SH-SY5Y (cell line): ENCODE data around the gene AKIRIN2.

ENCODE experiments used
- GATA2 ChIP-seq: IDR thresholded peaks from 2 replicates; pipeline ENCODE4 v1.6.1; 2011; ENCODE audit warnings: mild to moderate bottlenecking, low read depth, low read length
- GATA3 ChIP-seq: IDR thresholded peaks from 2 replicates; pipeline ENCODE4 v1.6.1; 2011; ENCODE audit warnings: low read depth, mild to moderate bottlenecking, low read length, moderate library complexity

Gene AKIRIN2

GRCh38 chr6:87654875-87655454 is 47.1 kb downstream of the AKIRIN2 start:
- TF ChIP-seq GATA3 (no peak), GATA2 (no peak)

- TF ChIP-seq GATA3, result no peak
- TF ChIP-seq GATA2, result no peak
These were observed 47.9 kb downstream of the AKIRIN2 start for GRCh38 chr6:87654122-87654521.

- TF ChIP-seq GATA3, result no peak
- no peak for TF ChIP-seq GATA2
These were observed 48.7 kb downstream of the AKIRIN2 start for GRCh38 chr6:87653074-87653962.

DNA sequence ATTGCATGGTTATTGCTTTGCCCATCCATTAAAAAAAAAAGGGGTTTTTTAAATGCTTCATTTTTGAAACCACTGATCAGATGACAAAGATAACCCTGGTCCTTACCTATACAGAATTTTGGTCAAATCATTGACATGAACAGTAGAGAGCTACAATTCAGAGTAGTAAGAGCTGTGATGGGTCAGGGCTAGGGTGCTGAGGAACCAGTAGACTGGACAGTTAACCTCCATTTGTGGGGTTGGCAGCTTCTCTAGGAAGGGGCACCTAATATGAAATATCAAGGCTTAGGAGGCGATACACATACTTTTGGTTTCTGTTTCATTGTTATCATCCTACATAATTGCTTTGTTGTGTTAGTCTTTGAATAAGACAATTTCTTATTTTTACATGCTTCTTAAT is 57.0 kb downstream of the AKIRIN2 start:
- no peak for TF ChIP-seq GATA3
- TF ChIP-seq GATA2, result no peak

GRCh38 chr6:87641065-87641692 is 60.9 kb downstream of the AKIRIN2 start:
- no peak for TF ChIP-seq GATA3
- no peak for TF ChIP-seq GATA2

DNA sequence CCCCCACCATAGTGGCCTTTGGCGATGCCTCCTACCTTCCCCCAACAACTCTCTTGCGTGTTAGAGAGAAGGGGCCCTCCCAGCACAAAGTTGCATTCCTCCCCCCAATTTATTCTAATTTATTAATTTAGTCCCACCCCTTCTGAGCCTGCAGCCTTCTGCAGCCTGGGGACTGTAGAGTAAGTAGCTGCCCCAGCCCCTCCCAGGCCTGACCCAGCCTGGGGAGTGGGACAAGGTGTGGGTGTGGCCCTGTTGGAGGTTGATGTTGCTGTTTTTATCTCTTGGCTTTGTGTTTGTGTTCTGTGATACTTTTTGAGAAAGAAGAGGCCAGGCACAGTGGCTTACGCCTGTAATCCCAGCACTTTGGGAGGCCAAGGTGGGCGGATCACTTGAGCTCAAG is 62.7 kb downstream of the AKIRIN2 start:
- TF ChIP-seq GATA3, result no peak

DNA sequence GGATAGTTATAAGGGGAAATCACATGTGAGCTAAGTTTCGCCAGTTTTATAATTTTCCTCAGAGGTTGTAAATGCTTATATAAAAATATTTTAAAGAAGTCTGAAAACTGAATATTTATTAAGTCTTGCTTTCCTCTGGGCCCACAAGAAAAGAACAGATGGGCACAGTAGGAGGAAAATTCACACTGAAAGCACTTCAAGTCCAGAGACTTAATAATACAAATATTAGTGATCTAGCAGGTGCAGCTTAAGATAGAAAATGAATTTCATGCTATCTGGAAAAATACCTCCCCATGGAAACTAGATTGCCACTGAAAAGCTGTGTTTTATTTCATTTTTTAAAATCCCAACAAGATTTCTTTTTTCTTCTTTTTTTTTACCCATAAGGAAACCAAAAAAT is 64.9 kb downstream of the AKIRIN2 start:
- no peak for TF ChIP-seq GATA2
- no peak for TF ChIP-seq GATA3

GRCh38 chr6:87636315-87636714 is 65.7 kb downstream of the AKIRIN2 start:
- TF ChIP-seq GATA2 (no peak), GATA3 (no peak)

DNA sequence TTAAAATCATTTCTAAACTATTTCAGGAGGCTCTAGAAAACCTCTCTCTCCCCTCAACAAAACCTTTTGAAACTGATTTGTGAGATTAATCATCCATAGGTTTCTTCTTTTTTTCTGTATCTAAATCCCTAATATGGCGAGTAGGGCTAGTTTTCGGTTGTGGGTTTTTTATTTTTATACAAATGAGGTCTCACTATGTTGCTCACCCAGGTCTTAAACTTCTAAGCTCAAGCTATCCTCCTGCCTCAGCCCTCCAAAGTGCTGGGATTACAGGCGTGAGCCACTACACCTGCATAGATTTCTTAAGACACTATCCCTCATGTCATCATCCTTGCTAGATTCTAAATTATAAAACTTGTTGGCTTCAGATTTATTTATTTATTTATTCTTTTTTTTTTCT is 68.2 kb downstream of the AKIRIN2 start:
- TF ChIP-seq GATA2 (no peak), GATA3 (no peak)

GRCh38 chr6:87630746-87631145 is 71.3 kb downstream of the AKIRIN2 start:
- TF ChIP-seq GATA3, result no peak
- TF ChIP-seq GATA2, result no peak

DNA sequence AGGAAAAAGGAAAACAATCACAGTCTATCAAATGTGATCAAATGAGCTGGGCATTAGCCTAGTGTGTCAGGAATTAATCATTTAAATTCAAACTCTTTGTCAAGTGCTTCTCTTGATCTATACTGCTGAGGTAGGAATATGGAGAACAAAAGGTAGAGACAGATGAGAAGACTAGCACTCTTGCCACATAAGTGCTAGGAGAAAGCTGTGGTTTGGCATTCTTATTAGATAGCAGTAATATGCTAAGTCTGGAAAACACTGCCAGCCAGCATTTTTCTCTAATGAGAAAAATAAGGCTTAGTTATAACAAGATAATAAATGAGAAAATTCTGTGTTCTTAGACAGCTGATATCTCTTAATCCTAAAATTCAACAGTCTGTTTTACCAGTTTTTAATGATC is 73.2 kb downstream of the AKIRIN2 start:
- no peak for TF ChIP-seq GATA3
- no peak for TF ChIP-seq GATA2

DNA sequence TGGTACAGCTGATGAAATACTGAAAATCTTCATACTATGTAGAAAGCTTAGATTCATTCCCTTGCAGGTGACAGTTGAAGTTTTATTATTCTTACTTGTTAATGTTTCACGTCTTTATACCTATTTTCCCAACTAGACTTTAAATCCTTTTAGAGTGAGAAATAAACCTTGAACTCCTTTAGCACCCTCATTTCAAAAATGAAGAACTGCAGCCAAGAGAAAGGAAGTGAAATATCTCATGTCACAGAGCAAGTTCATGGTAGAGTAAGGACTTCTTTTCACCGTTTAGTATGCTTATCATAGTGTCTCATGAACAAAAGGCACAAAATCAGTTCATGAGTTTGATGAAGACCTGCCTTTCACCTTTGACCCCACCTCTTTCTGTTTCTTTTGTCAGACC is 73.6 kb downstream of the AKIRIN2 start:
- TF ChIP-seq GATA3 (no peak), GATA2 (no peak)
